NCI-H187 (cell line): ENCODE data around the gene PPP1R3F.
"Not testable (repeated sequence)": the region's sequence is repeated elsewhere in the genome, so short reads cannot be mapped to it uniquely, and the experiment has no call there.

Source experiments
- DNase-seq, 2 experiments: peaks; one replicate each; lab custom pipeline; 2025; lab: John Stamatoyannopoulos, UW

PPP1R3F gene

GRCh38 chrX:49316085-49316484 is 46.5 kb downstream of the PPP1R3F start:
- no peak for DNase-seq

GRCh38 chrX:49321737-49322136 is 52.1 kb downstream of the PPP1R3F start, which contains the start of gene GAGE12J:
Gene GAGE12J (plus strand): TSS chrX:49322037. CDS start chrX:49323194, 1,157 bp downstream.
- DNase-seq = not testable (repeated sequence)

GRCh38 chrX:49322266-49322665 is 52.7 kb downstream of the PPP1R3F start:
- not testable (repeated sequence) for DNase-seq

- DNase-seq = not testable (repeated sequence)
These were observed 54.1 kb downstream of the PPP1R3F start for GRCh38 chrX:49323735-49324134.

- DNase-seq = not testable (repeated sequence)
These were observed 60.8 kb downstream of the PPP1R3F start for GRCh38 chrX:49330421-49330820.

GRCh38 chrX:49331282-49331681 is 61.7 kb downstream of the PPP1R3F start, which contains the start of gene GAGE13:
Gene GAGE13 (plus strand): TSS chrX:49331582. CDS start chrX:49332738, 1,156 bp downstream.
- not testable (repeated sequence) for DNase-seq

GRCh38 chrX:49331841-49332240 is 62.2 kb downstream of the PPP1R3F start:
- DNase-seq = not testable (repeated sequence)
